Stimulated activated CD8-positive, alpha-beta memory T cell treated with anti-CD3 and anti-CD28 coated beads, Interleukin-4, amount 100 ng/mL, for 48 hours (primary cell): ENCODE data around the gene CH25H.
A peak's percentile ranks its signal among the peaks of the same experiment; 100 is the strongest.
"Not testable (repeated sequence)": the region's sequence is repeated elsewhere in the genome, so short reads cannot be mapped to it uniquely, and the experiment has no call there.

Source experiments
- DNase-seq: peaks from one replicate; pipeline ENCODE4 v3.0.0-alpha.2; 2020

Gene CH25H

DNA sequence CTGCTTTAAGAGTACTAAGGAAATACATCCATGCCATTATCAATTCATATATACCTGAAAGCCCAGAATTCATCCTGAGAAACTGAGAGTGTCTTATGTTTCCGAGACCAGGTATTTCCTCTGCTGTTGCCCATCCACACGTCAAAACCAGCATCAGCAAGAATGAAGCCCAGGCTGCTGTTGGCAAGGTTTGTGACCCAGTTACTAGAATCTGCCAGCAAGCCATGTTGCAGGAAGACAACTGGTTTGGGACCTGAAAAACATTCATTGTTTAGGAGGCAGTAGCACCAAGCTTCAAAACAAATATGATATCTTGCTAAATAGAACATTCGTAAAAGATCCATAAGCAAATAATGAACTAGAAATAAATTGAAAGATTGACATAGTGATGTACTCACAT, 21.0 kb upstream of the CH25H start:
- no peak for DNase-seq

DNA sequence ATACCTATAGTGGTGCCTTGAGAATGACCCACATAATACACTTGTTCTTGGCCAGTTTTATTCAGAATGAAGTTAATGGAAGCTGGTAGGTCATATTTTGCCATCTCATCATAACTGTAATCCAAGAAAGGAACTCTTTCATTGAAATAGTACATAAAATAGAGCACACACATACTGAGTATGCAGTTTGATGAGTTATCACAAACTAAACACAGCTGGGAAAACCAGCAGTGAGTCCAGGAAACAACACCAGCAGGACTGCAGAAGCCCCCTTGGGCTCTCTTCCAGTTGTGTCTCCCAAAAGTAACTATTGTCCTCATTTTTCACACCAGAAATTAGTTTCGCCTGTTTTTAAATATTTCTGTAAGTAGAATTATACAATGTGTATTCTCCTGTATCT, 19.8 kb upstream of the CH25H start:
- no peak for DNase-seq

GRCh38 chr10:89224739-89225443, 17.8 kb upstream of the CH25H start:
- DNase-seq = no peak

- DNase-seq = no peak
Observed at GRCh38 chr10:89221919-89222318, 14.8 kb upstream of the CH25H start.

DNA sequence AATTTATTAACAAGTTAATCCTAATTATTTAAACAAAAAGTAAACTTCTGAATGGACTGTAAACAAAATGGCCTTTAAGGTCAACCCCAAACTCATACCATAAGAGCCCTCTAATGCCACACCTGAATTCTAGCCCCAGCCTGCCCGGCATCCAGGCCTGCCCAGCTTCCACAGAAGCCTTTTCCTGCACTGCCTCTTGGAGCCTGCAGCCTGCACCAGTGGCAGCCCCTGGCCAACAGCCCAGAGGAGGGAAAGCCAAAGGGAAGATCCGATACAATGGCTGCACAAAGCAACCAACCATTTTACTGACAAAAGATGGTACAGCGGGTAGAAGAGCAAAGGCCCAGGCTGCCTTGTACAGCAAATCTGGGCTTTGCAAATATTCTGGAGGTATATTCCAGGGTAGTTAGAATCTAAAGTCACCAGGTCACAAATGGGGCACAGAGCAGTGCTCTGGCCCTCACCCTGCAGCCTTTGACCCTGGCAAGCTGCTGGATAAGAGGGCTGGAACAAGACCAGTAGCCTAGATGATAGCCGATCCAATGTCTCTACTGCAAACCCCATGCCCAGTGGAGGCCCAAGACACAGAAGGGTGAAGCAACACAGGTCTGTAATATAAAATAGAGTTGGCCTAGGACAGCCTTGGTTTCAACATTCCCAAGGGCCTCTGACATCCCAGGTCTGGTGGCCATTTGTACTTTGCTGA, 12.5 kb upstream of the CH25H start:
- no peak for DNase-seq

- peak; percentile 77 for DNase-seq
Observed at GRCh38 chr10:89217057-89217990, 10.2 kb upstream of the CH25H start.

DNA sequence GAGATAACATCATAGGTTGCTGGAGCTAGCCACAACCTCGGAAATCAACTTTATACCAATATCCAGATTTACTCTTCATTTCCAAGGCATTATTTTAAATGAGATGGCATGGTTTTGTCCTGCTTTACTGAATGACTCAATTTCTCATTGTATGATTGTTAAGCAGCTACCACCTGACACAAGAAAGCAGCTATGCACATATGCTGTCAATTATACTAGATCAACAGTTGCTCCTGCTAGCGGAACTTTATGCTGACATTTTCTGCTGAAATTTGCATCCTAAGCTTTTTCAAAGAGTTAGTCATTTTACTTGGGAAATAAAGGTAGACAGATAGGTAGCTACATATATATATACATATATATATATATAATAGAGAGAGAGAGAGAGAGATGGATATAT, 8.9 kb upstream of the CH25H start:
- no peak for DNase-seq

DNA sequence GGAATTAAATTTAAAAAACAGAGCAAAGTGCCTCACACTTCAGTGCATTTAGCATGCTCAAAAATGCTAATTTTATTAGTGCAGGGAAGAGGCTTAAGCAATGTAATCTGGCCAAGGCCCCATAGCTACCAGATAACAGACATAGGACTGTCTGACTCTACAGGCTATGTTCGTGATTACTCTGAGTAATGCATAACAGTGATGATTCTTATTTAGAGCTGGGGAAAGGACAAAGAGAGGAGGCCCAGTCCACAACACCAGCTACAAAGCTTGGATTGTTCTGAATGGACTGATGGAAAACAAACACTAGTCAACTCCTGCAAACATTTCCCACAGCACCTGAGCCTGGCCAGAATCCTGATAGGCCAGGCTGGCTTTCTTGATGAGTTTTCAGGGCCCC, 8.4 kb upstream of the CH25H start:
- DNase-seq = no peak

DNA sequence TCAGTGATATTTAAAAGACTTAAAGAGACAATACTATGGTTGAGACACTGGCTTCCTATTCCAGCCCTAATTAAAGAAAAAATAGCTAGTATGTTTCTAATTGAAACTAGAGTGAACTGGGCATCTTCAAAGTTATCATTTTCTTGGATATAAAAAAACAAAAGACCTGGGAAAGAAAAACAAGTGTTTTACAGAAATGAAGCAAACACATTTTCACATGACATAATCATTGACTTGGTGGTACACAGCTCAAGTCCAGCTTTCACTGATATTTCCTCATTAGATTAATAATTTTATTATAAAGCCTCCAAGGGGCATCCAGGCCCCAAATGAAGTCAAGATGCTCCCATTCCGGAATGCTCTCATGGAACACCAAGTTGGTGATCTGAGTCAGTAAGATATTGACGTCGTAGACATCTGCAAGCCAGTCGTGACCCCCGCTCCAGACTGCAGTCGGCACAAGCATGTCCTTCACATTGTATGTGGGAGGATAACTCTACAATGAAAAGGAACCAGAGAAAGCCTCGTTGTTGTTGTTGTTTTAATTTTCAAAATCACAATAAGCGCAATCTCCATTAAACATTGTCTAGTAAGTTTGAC, 7.5 kb upstream of the CH25H start:
- no peak for DNase-seq

- no peak for DNase-seq
Observed at GRCh38 chr10:89213191-89213808, 6.2 kb upstream of the CH25H start.

GRCh38 chr10:89210794-89211425, 3.8 kb upstream of the CH25H start:
- DNase-seq = no peak

GRCh38 chr10:89209718-89210117, 2.6 kb upstream of the CH25H start:
- DNase-seq = no peak

GRCh38 chr10:89207801-89208551, 859 bp upstream of the CH25H start:
- peak; percentile 47 for DNase-seq

DNA sequence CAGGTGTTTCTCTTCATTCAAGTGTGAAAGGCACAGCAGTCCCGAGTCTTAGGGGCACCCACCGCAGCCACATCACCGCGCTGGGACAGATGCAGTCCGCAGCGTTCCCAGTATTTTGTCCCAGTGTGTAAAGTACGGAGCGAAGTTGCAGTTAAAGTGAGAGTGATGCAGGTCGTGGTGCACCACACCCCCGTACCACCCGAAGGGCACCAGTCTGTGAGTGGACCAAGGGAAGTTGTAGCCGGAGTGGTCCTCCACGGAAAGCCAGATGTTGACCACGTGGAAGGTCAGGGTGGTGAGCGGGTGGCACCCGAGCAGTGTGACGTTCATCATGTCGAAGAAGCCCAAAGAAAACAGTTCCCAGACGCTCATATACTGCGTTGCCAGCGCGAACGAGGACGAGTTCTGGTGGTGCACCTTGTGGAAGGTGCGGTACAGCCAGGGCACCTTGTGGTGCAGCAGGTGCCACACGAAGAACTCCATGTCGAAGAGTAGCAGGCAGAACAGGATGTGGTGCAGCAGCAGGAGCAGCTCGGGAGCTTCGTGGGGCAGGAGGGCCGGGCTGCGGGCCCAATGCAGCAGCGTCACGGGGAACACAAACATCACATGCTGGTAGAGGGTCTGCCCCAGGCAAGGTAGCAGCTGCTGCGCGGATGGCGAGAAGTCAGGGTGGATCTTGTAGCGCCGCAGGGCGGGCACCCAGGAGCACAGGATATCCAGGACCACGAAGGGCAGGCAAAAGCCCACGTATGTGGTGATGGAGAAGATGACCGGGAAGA, 526 bp downstream of the CH25H start:
- peak; percentile 39 for DNase-seq

DNA sequence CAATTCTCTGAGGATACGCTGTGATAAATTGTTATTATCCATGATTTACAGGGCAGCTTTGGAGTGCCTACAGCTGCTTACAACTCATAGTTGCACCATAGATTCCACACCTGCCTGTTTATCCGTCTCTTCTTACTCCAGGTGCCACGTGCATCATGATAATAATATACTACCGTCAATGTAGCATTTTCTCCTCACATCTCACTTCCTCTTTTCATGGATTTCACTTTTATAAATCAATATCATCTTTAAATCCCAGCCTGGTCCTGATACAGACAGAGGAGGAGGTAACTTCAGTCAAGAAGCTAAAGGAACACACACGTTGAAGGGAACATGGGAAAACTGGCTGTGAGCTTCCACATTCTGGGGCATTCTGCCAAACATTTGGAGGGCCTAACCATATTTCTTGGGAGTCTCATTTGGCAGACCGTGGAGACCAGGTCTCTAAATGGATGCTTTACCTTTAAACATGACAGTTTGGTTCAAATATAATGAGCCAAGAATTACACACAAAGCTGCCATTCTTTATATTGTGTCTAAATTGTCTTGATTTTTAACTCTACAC, 2.4 kb downstream of the CH25H start:
- no peak for DNase-seq

DNA sequence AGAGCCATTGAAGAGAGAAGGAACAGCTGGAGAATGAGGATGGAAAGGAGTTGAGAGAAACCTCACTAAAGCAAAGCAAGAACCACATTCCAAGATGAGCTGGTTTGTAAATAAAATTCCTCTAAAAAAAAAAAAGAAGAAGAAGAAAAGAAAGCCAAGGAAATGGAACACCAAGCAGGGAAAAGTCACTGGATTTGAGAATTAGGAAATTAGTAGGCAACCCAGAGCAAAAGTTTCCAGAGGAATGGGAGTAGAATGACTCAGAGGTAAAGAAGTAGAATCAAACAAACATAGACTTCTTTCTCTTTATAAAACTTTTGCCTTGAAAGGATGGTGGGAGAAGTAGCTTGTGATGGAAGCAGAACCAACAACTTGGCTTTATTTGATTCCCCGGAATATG, 3.9 kb downstream of the CH25H start:
- DNase-seq = no peak

DNA sequence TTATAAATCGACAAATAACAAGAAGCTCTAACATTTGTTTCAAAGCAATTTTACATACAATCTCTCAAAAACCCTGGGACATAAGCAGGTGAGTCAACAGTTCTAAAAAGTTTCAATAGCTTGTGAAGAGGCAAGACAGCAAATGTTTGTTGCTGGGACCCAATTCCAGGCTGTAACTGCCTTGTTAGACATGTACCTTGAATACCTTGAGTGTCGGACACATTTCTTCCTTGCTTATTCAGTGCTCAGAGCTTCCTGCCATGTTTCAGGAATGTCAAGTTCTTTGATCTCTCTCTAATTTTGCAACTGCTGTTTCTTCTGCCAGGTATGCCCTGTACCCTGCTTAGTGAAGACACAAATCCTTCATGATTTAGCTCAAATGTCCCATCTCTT, 5.1 kb downstream of the CH25H start:
- no peak for DNase-seq

DNA sequence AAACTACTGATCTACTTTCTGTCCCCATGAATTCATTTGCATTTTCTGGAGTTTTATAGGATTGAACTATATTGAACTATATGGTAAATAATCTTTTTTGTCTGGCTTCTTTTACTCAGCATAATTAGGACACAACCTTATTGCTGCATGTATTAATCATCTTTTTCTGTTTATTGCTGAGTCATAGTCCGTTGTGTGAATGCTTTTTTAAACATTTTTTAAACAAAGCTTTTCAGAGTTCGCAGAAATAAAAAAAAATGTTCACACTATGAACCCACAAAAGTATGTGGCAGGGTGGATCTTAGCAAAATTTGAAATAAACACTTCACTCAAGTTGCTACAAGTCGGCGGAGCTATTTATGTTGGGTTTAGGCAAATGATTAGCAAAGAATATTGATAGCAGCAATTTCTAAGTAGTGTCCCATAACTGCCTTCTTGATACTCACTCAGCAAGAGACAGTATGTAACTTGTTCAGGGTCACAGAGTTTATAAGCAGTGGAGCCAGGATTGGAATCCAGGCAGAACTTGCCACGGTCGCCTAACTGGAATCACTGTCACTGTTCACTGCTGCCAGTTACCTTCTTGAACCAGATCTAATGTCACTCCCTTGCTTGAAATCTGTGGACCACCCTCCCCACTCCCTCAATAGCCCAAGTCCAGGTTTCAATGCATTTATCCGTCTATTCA, 5.6 kb downstream of the CH25H start:
- no peak for DNase-seq

DNA sequence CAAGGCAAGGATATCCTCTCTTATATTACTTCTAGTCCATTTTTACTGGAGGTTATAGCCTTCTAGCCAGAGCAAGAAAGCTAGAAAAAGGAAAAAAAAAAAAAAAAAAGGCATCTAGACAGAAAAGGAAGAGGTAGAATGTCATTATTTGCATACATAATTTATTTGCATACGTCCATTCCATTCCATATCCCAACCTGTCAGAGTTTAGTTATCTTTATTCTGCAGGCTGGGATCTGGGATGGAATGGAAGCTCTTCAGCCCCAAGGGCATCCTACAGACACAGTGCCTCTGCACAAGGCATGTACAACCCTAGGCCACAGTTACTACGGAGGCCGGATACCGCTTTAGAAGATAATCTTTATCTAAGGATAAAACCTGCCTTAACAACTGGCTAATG, 9.6 kb downstream of the CH25H start:
- no peak for DNase-seq

GRCh38 chr10:89191301-89191700, 15.8 kb downstream of the CH25H start:
- DNase-seq = not testable (repeated sequence)
